LHCN-M2 (cell line): ENCODE results near the gene SGMS1. TPM values are rescaled to one million over a fixed set of nuclear protein-coding genes. Genes with fewer than 3 reads are reported as not detected.

Experiments used
- DNase-seq: peaks from one replicate; pipeline ENCODE4 v3.0.0-alpha.2; 2012; ENCODE audit warnings: low read depth
- total RNA-seq: library from RNA; depleted of rRNA; stranded (reverse); fragments of >200 nt; gene quantifications from 2 replicates; pipeline ENCODE4 v1.2.3, GENCODE V29; 2014

SGMS1 gene
- total RNA-seq, 1 experiment from 2014 or later, result 32.6 TPM

DNA sequence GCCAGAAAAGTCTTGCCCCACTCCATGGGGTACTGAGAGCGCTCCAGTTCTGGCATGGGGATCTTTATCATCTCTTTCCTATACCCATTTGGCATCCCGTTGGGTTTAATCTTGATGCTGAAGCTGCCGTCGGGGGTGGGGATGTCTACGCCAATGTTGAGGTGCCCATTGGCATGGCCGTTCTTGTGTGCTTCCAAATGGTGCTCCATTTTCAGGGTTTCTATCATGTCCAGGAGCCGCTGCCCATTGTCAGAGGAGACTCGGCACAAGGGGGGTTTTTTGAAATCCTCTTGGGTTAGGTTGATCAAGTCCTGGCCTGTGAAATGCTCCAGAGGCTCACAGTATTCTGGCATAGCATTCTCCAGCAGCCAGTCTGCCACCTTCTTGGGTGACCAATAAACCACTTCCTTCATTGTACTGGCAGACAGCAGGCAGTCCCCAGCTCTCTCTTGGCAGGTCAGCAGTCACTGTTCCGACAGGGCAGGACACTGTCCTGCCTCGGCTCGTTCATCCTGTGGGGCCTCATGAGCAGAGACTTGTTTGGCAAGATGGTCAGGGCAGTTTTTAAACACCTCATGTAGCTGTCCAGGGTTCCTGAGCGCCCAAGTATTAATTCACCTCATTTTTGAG, 279.9 kb downstream of the SGMS1 start:
- DNase-seq, result no peak

DNA sequence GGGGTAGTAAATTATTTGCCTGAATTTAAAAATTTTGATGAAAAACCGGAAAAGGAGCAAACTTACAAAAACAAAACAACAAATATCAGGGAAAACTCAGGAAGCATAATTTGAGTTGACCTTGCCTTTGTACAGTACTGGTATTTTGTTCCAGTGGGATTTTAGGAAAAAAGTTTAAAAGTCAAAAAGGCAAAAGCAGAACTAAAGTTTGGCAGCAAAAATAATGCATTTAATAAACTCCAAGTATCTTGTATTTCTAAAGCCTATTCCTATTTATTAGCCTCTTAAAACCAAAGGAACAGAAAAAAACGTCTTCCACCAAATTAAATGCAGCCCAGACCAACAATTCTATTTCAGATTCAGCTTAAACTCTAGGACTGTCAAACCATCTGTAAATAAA, 281.8 kb downstream of the SGMS1 start:
- DNase-seq, result no peak

DNA sequence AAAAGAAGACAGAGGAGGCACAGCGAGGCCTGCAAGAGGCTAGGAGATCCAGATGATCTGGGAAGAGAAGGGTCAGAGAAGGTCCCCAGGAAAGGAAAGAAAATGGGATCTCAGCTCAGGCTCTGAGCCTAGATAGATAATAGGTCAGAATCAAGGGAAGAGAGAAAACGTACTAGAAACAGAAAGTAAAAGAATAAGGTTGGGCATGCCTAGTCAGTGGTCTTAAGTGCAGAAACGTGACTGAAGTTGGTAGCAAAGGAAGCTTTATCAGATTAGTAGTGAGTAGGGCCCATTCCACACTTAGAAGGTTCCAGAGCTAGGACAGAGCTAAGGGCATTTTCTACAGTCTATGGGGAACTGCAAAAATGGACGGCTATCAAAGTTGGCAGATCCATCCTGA, 287.6 kb downstream of the SGMS1 start:
- no peak for DNase-seq

DNA sequence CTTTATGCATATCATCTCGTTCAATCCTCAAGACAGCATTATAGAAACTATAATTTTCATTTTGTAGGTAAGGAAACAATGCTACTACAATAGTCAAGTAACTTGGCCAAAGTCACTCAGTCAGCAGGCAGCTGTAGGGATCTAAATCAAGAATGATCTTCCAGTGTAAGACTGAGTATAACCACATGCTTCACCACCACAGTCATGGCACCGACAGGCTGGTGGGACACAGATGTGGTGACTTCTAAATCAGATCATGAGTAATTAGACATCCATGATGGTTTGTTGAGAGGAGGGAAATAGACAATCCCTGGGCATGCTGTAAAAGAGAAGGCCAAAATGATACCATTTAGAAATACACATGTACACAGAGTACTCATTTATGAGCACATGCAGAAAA, 288.4 kb downstream of the SGMS1 start:
- DNase-seq, result peak; percentile 5

DNA sequence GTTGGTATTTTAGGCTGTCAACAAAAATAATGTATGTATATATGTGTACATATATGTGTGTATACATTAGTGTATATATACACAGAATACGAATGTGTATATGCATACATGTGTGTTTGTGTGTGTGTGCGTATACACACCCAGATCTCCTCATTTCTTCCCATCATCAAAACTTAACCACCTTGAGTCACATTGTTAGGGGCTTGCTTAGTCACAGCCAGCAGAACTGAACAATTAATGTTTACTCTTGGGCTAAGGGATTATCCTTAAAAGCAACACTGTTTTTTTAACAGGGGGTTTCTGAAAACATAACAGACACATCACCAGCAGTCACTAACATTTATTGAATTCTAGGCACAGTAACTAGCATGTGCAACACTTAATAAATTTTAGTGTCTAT, 289.5 kb downstream of the SGMS1 start:
- DNase-seq, result peak; percentile 51

DNA sequence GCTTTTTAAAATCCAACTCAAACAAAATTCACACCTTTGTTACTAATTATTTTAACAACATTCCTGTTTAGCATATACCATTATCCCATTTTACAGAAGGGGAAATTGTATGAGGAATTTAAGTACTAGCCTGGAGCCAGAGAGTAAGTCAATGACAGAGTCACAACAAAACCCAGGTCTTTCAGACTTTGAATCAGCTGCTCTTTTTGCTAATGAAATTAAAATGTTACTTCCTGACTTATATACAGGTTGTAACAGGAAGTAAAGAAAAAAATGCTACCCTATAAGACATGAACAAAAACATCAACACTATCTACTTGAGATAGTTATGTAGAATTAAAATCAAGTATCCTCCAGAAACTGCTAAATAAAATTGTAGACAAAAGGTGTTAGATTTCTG, 289.9 kb downstream of the SGMS1 start:
- no peak for DNase-seq

DNA sequence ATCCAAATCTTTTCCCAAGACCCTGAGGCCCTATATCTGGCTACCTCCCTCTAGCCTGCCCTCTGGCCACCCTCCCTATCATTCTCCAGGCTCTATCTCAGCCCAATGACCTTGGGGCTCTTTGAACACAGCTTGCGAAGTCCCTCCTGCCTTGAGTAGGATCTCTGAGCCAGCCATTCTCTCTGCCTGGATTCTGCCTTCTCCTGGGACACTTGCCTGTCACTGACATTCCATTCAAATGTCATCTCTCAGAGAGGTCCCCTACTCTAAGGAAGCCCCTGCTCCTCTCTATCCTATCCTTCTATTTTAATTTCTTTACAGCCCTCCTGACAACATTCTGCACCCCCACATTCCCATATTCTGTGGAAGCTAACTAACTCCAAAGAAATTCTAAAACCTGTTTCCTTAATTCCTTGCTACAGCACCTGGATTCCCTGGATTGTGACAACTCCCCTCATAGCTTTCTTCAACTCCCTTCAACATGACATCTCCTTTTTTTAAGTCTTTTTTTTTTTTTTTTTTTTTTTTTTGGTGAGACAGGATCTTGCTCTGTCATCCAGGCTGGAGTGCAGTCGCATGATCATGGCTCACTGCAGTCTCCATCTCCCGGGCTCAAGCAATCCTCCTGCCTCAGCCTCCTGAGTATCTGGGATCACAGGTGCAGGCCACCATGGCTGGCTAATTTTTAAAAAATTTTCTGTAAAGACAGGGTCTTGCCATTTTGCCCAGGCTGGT, 291.5 kb downstream of the SGMS1 start:
- no peak for DNase-seq

DNA sequence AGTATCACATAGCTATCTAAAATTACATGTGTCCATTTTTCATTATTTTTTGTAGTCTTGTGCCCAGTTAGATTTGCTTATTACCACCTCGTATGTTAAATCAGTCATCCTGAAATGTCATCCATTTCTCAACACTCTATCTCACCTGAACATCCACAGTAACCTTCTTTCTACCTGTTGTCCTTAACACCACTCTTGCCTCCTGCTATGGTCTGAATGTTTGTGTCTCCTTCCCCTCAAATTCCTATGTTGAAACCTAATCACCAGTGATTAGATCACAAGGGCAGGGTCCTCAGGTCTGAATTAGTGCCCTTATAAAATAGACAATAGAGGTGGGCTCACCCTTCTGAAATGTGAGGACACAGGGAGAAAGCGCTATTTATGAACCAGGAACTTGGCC, 292.3 kb downstream of the SGMS1 start:
- DNase-seq, result no peak

DNA sequence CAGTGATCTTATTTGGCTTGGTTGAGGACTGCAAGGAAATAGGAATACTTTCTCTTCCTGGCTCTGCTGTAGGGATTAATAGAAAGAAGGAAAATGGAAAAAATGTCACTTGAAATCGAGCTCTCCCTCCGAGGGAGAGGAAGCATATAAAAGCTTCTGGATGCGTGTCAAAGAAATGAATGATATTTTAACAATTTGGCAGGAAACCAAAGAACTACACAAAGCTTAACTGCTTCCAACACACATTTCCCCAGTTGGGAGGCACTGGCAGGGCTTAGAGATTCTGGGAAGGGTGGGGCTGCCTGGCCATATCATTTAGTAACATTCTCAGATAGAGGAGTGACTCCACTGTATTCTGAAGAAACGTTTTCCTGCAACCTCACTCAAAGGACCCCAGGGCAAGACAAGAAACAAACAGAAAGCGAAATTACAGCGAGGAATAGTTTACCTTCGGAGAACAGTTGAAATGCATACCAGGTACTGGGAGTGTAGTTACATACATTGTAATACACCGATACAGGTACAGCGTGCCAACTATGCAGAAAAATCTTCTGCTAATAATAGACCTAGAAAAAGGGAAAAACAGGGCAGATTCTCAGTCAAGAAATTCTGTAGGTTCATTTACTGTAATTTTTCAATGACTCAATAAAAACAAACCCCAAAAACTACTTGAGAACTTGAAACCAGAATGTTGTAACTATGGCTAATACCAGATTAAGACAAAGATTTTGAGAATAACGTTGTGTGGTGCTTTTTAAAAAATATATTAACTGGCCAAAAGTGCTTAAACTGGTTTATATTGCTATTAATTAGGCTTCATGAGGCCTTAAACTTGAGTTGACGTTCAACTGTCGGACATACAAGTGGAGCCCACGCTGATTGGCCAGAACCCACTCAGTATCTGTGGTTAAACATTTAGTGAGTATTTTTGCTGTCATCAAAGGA, 296.7 kb downstream of the SGMS1 start:
- DNase-seq, result peak; percentile 71

DNA sequence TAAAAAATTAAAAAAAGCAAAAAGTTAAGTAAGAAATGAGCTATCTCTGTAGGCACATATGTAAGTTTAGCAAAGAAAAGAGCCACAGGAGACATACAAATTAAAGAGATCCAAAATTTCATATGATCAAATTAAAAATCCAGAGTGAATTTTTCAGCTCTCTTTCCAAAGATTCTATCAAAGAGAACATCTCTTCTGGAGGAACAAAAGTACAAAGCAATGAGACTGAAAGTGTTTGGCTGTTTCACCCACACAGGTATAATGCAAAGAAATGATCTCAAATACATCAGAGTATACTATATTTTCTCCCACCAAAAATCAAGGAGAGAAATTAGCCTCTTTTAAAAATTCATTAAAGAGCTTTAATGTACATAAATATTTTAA, 297.6 kb downstream of the SGMS1 start:
- DNase-seq, result no peak

DNA sequence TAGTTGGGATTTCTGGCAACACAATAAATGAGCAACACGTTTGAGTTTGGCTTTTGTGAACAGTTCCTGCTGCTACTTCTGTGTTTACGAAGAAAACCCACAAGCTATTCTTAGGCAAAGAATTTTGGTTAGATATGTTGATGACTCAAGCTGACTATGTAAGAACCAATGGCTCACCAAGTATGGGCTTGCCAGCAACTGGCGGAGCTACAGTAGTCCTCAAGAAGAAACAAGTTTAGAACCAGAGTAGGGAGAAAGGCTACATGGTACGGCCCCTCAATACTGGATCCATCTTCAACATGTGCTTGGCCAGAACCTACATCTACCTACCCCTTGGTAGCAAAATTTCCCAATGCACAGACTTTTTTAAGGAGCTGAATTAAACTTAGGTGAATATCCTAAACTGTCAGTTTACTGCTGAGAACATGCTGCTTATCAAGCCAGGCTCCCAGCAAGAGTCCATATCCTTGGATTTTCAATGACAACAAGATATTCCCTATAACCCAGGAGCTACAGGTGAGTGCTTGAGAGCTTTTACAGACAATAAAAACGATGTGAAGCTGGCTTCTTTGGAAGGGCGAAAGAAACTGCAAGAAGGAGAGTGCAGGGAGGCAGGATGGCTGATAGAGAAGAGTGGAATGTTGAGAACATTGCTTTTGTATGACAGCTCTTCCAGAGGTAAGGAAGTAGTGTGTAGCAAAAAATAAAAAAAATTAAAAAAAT, 298.1 kb downstream of the SGMS1 start:
- peak; percentile 95 for DNase-seq

DNA sequence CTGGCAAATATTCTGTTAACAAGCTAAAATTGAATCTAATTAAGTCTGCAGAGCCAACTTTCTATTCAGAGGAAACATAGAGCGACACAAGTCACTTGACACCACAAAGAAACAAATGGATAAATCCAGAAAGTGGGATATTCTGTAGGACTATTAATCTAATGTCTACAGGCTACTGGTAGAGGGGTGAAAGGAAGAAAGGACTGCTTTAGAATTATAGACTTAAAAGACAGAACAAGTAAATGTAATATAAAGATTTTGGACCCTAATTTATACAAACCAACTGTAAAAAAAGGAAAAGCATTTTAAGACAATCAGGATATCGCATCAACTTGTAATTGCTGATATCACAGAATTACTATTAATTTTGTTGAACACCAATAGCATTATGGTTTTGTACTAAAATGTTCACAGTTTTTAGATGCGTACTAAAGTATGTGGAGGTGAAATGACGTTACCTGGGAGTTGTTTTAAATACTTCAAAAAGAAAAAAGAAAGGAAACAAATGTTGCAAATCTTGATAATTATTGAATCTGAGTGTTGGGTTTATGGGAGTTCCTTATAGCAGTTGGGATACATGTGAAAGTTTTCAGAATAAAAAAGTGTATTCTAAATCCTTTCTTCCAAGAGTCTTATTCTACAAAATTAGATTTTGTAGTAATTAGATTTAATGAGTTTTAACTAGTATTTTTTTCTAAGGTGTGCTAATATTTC, 298.9 kb downstream of the SGMS1 start:
- no peak for DNase-seq

DNA sequence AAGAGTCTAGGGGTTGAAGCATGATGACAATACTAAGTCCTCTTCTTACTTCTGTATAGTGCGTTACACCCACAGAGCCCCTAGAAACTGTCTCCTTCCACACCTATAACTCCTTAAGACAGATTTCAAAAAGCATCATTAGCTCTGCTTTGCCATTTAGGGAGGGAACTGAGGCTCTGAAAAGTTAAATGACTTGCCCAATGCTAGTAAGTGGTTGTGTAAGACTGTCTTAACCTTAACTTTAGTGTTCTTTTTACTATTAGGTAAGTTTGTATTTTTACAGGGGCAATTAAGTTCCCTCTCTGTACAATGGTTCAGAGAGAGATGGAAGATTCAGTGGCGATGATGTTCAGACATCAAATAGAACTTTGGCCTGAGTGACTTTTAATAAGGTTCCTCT, 299.7 kb downstream of the SGMS1 start:
- DNase-seq, result no peak

DNA sequence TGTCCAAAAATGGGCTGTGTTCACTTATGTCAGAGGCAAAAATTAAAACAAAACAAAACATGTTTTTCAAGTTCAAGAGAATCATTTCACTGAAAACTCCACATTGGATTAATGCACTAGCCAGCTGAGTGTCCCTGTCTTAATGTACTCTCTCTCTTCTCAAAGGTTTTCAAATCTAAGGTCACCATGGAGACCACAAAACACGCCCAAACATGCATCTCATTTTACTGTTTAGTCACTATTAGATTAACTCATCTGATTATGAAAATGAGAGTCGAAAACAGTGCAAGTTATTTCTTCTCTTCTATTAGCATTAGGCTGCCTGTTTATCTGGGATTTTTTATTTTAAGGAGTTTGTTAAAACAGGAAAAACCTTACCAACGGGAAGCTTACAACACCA, 301.7 kb downstream of the SGMS1 start:
- peak; percentile 81 for DNase-seq

DNA sequence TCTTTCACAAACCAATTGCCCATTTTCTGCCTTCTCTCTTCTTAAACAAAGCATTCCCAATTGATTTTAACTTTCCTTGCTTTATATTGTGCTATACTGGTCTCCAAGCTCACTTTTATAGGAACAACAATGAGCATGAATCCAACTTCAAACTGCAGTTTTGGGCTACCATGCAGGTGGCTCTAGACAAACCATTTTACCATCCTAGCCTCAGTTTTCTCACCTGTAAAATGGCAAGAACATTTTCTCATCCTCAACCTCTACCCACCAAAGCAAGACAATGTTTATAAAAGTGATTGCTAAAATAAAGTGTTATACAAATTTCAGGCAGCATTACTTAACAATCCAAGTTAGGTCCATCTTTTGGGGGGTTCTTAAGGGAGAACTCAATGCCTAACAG, 305.6 kb downstream of the SGMS1 start:
- DNase-seq, result no peak

DNA sequence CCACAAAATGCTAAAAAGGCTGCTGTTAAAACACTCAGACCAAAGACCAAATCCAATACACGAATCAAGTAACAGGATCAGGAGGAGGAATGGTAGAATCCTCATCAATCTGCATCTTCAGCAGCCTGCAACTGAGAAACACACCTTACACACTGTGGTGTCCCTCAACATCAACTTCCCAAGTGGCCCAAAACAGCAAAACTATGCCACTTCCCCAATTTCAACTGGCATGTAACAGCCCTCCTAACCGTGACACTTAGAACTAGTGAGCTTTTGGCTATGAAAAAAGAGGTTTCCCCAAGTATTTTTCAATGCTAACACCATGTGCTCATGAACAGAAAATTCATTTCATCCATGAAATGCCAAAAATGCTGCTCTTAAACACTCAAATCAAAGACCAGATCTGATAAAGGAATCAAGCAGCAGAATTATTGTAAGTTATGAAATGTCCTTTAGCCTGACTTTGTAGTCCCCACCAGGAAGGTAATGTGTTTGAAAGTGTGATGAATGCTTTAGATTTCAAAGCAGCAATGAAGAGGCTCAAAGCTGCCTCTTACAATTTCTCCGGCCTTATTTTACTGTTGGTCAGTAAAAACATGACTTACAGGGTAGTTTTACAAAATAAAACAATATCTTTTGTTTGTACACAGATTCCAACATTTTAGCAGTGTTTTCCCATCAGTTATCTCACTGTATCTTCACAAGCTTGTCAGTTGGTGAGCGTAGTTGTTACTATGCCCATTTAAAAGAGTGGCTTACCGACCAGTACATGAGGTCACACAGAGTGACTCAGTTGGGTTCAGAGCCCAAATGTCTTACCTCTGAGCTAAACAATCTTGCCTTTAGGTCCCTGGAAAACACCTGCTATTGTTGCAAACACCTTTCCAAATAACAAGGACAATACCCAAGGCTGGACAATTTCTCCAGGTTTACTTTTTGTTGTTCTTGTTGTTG, 306.8 kb downstream of the SGMS1 start:
- no peak for DNase-seq

DNA sequence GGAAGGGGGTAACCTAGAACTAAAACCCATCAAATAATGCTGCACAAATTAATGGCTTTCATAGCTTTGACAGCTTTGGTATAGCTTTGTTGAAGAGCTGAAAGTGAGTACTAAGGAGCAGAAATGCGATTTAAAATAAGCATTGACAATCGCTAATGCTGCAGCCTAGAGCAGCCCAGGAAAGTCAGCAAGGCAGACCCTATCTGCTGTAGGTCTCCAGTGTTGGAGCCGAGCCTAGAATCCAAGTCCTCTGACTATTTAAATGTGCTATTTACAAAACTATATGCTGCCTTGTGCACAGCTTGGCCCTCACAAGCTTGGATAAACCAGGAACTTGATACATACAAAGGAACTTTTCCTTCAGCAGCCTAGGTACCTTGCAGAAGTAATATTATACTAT, 307.6 kb downstream of the SGMS1 start:
- DNase-seq, result no peak

DNA sequence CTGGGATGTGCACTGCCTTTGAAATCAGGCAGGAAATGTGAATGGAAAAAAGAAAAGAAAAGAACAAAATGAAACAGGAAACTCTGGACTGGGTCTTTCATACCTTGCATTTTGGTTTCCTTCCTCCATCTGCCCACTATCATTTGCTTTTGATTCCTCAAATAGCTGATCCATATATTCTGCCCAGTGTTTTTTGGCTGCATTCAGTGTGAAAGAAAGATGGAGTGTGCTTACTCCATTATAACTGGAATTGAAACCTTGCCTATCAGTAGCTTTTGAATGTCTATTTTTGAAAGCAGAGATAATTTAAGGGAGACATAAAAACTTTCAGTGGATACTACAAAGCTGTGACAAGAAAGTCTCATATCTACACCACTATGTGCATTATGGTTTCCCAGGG, 308.3 kb downstream of the SGMS1 start:
- no peak for DNase-seq

DNA sequence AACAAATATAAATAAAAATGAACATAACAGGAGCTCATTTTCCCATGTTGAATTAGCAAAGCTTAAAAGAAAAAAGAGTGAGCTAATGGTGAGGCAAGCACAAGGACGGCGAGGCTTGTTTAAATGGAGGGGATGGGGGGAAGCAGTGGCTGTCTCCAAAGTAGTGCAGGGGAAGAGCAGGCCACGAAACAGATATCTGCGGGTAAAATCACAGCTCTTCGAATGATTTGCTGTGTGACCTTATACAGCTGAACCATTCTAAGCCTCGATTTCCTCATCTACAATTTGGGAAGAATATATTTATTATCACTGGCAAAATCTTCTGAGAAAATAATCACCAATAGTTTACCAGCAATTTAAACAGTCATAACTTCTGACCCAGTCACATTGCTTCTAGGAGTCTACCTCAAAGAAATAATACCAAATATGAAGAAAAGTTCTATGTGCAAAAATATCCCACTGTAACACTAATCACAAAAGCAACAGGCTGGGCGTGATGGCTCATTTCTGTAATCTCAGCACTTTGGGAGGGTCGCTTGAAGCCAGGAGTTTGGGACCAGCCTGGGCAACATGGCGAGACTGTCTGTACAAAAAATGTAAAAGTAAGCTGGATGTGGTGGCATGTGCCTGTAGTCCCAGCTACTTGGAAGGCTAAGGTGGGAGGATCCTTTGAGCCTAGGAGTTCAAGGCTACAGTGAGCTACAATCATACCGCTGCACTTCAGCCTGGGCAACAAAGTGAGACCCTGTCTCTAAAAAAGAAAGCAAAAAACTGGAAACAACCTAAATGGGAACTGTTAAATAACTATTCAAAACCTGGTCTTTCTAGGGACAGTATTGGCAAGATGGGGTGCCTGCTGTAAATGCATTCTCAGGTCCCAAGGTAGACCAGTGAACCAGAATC, 309.3 kb downstream of the SGMS1 start:
- DNase-seq, result no peak
